ENCODE measurements around the gene EVA1A.

The EVA1A gene

GRCh38 chr2:75560768-75561565 lies at the start of gene EVA1A:
EVA1A (minus strand) TSS chr2:75560939; CDS start chr2:75518140, 42,799 bp downstream.
- no peak for DNase-seq (ENCODE audit: low read depth)

- no peak for DNase-seq (ENCODE audit: low read depth)
These were observed 49.3 kb upstream of the EVA1A start for GRCh38 chr2:75609937-75610508.

GRCh38 chr2:75609334-75609689 lies 48.6 kb upstream of the EVA1A start:
- DNase-seq (ENCODE audit: low read depth) = no peak

- peak; percentile 28 for DNase-seq (ENCODE audit: low read depth)
These were observed 48.1 kb upstream of the EVA1A start for GRCh38 chr2:75608684-75609333.

GRCh38 chr2:75607988-75608683 lies 47.4 kb upstream of the EVA1A start:
- no peak for DNase-seq (ENCODE audit: low read depth)

- no peak for DNase-seq (ENCODE audit: low read depth)
These were observed 46.7 kb upstream of the EVA1A start for GRCh38 chr2:75607400-75607798.

- DNase-seq (ENCODE audit: low read depth) = no peak
These were observed 46.1 kb upstream of the EVA1A start for GRCh38 chr2:75606761-75607399.

- DNase-seq (ENCODE audit: low read depth) = no peak
These were observed 45.2 kb upstream of the EVA1A start for GRCh38 chr2:75605770-75606529.

- DNase-seq (ENCODE audit: low read depth) = no peak
These were observed 43.7 kb upstream of the EVA1A start for GRCh38 chr2:75604484-75604883.

GRCh38 chr2:75603477-75603876 lies 42.7 kb upstream of the EVA1A start:
- DNase-seq (ENCODE audit: low read depth) = no peak

- DNase-seq (ENCODE audit: low read depth) = no peak
These were observed 42.1 kb upstream of the EVA1A start for GRCh38 chr2:75602724-75603342.

- no peak for DNase-seq (ENCODE audit: low read depth)
These were observed 39.8 kb upstream of the EVA1A start for GRCh38 chr2:75600461-75601011.

- DNase-seq (ENCODE audit: low read depth) = no peak
These were observed 37.9 kb upstream of the EVA1A start for GRCh38 chr2:75598589-75599155.

- no peak for DNase-seq (ENCODE audit: low read depth)
These were observed 37.2 kb upstream of the EVA1A start for GRCh38 chr2:75597949-75598348.

GRCh38 chr2:75596784-75597183 lies 36.0 kb upstream of the EVA1A start:
- no peak for DNase-seq (ENCODE audit: low read depth)

- DNase-seq (ENCODE audit: low read depth) = no peak
These were observed 35.0 kb upstream of the EVA1A start for GRCh38 chr2:75595541-75596395.

- DNase-seq (ENCODE audit: low read depth) = no peak
These were observed 33.9 kb upstream of the EVA1A start for GRCh38 chr2:75594596-75594995.

GRCh38 chr2:75592888-75593287 lies 32.1 kb upstream of the EVA1A start:
- no peak for DNase-seq (ENCODE audit: low read depth)

GRCh38 chr2:75592030-75592429 lies 31.3 kb upstream of the EVA1A start:
- DNase-seq (ENCODE audit: low read depth) = no peak

Data from activated gamma-delta T cell treated with anti-CD3 and anti-CD28 coated beads, Interleukin-2, amount 50 U/mL, for 16 hours (primary cell).